Right atrium auricular region (tissue), 2 donors: ENCODE measurements around the gene APLF. TPM values are rescaled to one million over a fixed set of nuclear protein-coding genes. Genes with fewer than 3 reads are reported as not detected.

Experiments used
- DNase-seq: peaks from one replicate; pipeline ENCODE4 v3.0.0-alpha.2; 2019; ENCODE audit warnings: low spot score
- H3K27ac ChIP-seq, 2 donors: fragments of 200-600 bp; sonication (generic); 1 replicate in 1 of 2; 2 replicates in 1 of 2; pipeline ENCODE4 v1.5.1; 2016 to 2019
- H3K27me3 ChIP-seq, 2 donors: fragments of 200-600 bp; sonication (generic); one replicate each; pipeline versions ENCODE4 v1.5.1 to v1.6.0; 2017 to 2019
- H3K36me3 ChIP-seq: fragments of 200-600 bp; sonication (generic); one replicate; pipeline ENCODE4 v1.5.1; 2016
- H3K4me1 ChIP-seq, 2 donors: fragments of 200-600 bp; sonication (generic); one replicate each; pipeline versions ENCODE4 v1.5.1 to v1.6.0; 2017 to 2019
- H3K4me3 ChIP-seq, 2 donors: fragments of 200-600 bp; sonication (generic); 1 replicate in 1 of 2; 2 replicates in 1 of 2; pipeline ENCODE4 v1.5.1; 2017 to 2019; ENCODE audit warnings: mild to moderate bottlenecking in 1 of 2, moderate library complexity in 1 of 2
- H3K9me3 ChIP-seq, 2 donors: fragments of 200-600 bp; sonication (generic); one replicate each; pipeline ENCODE4 v1.5.1; 2019
- total RNA-seq, 2 donors: library from RNA; depleted of rRNA; stranded (reverse); fragments of >200 nt; gene quantifications; one replicate each; pipeline ENCODE4 v1.1.0, GENCODE V29; 2016
- TF ChIP-seq, protein P1 (sequence below), 2 donors: fragments of 200-600 bp; sonication (generic); IDR thresholded peaks; one replicate each; pipeline ENCODE4 v1.5.1; 2019; ENCODE audit warnings: antibody characterized with exemption in 2 of 2

APLF gene
- total RNA-seq, 2 donors from 2014 or later = 4.2 to 8.2 TPM

- Histone ChIP-seq H3K4me3 (no peak overlapping the region), H3K27ac (no peak overlapping the region), H3K4me1 (no peaks in the 10 kb centered on the region), H3K36me3 (no peaks in the 10 kb centered on the region), H3K27me3 (no peaks in the 10 kb centered on the region), H3K9me3 (no peaks in the 10 kb centered on the region)
- TF ChIP-seq, protein P1, sequence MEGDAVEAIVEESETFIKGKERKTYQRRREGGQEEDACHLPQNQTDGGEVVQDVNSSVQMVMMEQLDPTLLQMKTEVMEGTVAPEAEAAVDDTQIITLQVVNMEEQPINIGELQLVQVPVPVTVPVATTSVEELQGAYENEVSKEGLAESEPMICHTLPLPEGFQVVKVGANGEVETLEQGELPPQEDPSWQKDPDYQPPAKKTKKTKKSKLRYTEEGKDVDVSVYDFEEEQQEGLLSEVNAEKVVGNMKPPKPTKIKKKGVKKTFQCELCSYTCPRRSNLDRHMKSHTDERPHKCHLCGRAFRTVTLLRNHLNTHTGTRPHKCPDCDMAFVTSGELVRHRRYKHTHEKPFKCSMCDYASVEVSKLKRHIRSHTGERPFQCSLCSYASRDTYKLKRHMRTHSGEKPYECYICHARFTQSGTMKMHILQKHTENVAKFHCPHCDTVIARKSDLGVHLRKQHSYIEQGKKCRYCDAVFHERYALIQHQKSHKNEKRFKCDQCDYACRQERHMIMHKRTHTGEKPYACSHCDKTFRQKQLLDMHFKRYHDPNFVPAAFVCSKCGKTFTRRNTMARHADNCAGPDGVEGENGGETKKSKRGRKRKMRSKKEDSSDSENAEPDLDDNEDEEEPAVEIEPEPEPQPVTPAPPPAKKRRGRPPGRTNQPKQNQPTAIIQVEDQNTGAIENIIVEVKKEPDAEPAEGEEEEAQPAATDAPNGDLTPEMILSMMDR (IDR thresholded peaks at IDR 0.05) = no peak
- no peak for DNase-seq
Observed at GRCh38 chr2:68556381-68556780, 89.0 kb downstream of the APLF start.

- H3K36me3 ChIP-seq = no peaks in the 10 kb centered on the region
- H3K27ac ChIP-seq = no peak overlapping the region
- H3K27me3 ChIP-seq = no peaks in the 10 kb centered on the region
- TF ChIP-seq, protein P1 (IDR thresholded peaks at IDR 0.05) = no peak
- H3K4me3 ChIP-seq = no peak overlapping the region
- no peak for DNase-seq
- H3K4me1 ChIP-seq = no peaks in the 10 kb centered on the region
- H3K9me3 ChIP-seq = no peaks in the 10 kb centered on the region
Observed at GRCh38 chr2:68558576-68558975, 91.2 kb downstream of the APLF start.

DNA sequence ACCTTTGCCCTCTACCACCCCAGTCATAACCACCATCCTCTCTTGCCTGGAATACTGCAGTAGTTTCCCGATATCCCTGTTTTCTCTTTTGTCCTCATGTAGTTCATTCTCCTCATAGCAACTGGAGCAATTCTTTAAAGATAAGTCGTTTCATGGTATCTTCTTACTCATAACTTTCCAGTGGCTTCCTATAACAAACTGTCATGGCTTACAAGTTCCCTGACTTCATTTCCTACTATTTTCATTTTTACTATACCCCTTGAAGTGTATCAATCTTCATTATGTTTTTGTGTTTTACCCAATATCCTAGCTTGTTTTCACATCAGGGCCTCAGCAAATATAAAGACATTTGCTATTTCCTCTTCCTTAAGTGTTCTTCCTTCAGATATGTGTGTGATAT, 92.3 kb downstream of the APLF start:
- Histone ChIP-seq H3K9me3 (no peaks in the 10 kb centered on the region), H3K4me3 (no peak overlapping the region), H3K27ac (no peak overlapping the region), H3K27me3 (no peaks in the 10 kb centered on the region), H3K4me1 (no peaks in the 10 kb centered on the region), H3K36me3 (no peaks in the 10 kb centered on the region)
- no peak for DNase-seq
- TF ChIP-seq, protein P1 (IDR thresholded peaks at IDR 0.05) = no peak

- no peak overlapping the region for H3K27ac ChIP-seq
- no peaks in the 10 kb centered on the region for H3K36me3 ChIP-seq
- no peak for DNase-seq
- H3K9me3 ChIP-seq = no peaks in the 10 kb centered on the region
- TF ChIP-seq, protein P1 (IDR thresholded peaks at IDR 0.05) = no peak
- H3K4me3 ChIP-seq = no peak overlapping the region
- no peaks in the 10 kb centered on the region for H3K4me1 ChIP-seq
- H3K27me3 ChIP-seq = no peaks in the 10 kb centered on the region
Observed at GRCh38 chr2:68560545-68560944, 93.2 kb downstream of the APLF start.

GRCh38 chr2:68561372-68561771, 94.0 kb downstream of the APLF start:
- TF ChIP-seq, protein P1 (IDR thresholded peaks at IDR 0.05) = no peak
- H3K4me3 ChIP-seq = no peak overlapping the region
- no peaks in the 10 kb centered on the region for H3K27me3 ChIP-seq
- H3K4me1 ChIP-seq = no peaks in the 10 kb centered on the region
- no peak overlapping the region for H3K27ac ChIP-seq
- H3K36me3 ChIP-seq = no peaks in the 10 kb centered on the region
- H3K9me3 ChIP-seq = no peaks in the 10 kb centered on the region
- DNase-seq = no peak

DNA sequence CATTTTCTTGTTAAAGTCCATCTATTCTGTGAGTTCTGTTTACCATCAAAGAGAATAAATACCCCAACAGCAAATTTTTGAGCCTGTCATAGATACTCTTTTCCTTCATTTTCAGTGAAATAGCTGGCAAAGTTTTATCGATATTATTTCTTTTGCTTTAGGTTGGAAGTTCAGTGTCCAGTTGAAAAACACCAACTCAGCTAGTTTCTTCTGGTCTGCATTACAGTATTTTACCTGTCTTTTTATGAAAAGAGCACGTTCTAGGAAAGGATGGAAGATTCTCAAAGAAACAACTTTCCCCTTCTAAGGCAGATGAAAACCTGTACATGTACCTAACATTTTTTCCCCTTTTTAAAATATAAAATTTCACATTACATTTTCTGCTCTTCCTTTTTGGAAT, 95.5 kb downstream of the APLF start:
- H3K9me3 ChIP-seq = no peaks in the 10 kb centered on the region
- H3K27me3 ChIP-seq = no peaks in the 10 kb centered on the region
- H3K4me3 ChIP-seq = no peak overlapping the region
- no peaks in the 10 kb centered on the region for H3K36me3 ChIP-seq
- no peak overlapping the region for H3K27ac ChIP-seq
- no peaks in the 10 kb centered on the region for H3K4me1 ChIP-seq
- DNase-seq = no peak
- TF ChIP-seq, protein P1 (IDR thresholded peaks at IDR 0.05) = no peak
